Activated T-helper 17 cell treated with anti-CD3 and anti-CD28 coated beads, Interleukin-2, amount 50 U/mL, for 72 hours (primary cell): Measurements from ENCODE around the gene LAX1. TPM values are rescaled to one million over a fixed set of nuclear protein-coding genes. Genes with fewer than 3 reads are reported as not detected.
A peak's percentile ranks its signal among the peaks of the same experiment; 100 is the strongest.
"Not testable (repeated sequence)": the region's sequence is repeated elsewhere in the genome, so short reads cannot be mapped to it uniquely, and the experiment has no call there.

ENCODE experiments used
- ATAC-seq: fragments of 150-1000 bp; cut with Tn5 transposase; replicated peaks from 2 replicates; pipeline ENCODE4 v1.10.0; 2021; ENCODE audit warnings: mild to moderate bottlenecking, moderate library complexity
- H3K27ac Mint-ChIP-seq: one replicate; pipeline ENCODE4 v1.8.0; 2022; ENCODE audit warnings: mixed read lengths
- H3K27me3 Mint-ChIP-seq: one replicate; pipeline ENCODE4 v1.8.0; 2022; ENCODE audit warnings: mixed read lengths
- H3K36me3 Mint-ChIP-seq: one replicate; pipeline ENCODE4 v1.8.0; 2022; ENCODE audit warnings: low read depth, mild to moderate bottlenecking, mixed read lengths
- H3K4me1 Mint-ChIP-seq: one replicate; pipeline ENCODE4 v1.8.0; 2022; ENCODE audit warnings: mixed read lengths
- H3K4me3 Mint-ChIP-seq: one replicate; pipeline ENCODE4 v1.8.0; 2022; ENCODE audit warnings: mild to moderate bottlenecking, mixed read lengths
- H3K9me3 Mint-ChIP-seq: one replicate; pipeline ENCODE4 v1.8.0; 2022; ENCODE audit warnings: mixed read lengths
- total RNA-seq, 2 donors: library from RNA; stranded (reverse); gene quantifications; one replicate each; pipeline ENCODE4 v1.2.3, GENCODE V29; 2022

LAX1 gene
- total RNA-seq, 2 donors from 2014 or later = 17.2 to 26.9 TPM

DNA sequence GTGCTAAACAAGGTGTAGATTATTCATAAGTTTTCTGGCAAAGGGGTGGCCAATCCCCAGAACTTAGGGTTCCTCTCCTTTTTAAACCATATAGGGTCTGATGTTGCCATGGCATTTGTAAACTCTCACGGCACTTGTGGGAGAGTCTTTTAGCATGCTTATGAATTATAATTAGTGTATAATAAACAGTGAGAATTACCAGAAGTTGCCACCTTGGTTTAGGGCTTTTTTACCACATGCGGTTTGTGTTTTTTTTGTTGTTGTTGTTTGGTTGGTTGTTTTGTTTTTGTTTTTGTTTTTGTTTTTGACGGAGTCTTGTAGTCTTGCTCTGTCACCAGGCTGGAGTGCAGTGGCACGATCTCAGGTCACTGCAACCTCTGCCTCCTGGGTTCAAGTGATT lies 8.9 kb upstream of the LAX1 start:
- Mint-ChIP-seq H3K4me3 (peak overlapping the region; percentile 25), H3K27ac (peak overlapping the region; percentile 63), H3K36me3 (no peaks in the 10 kb centered on the region), H3K4me1 (peaks cover 21% of the 10 kb centered on the region), H3K27me3 (no peaks in the 10 kb centered on the region), H3K9me3 (no peaks in the 10 kb centered on the region)
- no peak for ATAC-seq

- H3K27me3 Mint-ChIP-seq, H3K36me3 Mint-ChIP-seq, H3K9me3 Mint-ChIP-seq, ATAC-seq, H3K27ac Mint-ChIP-seq, H3K4me3 Mint-ChIP-seq: not testable (repeated sequence)
- H3K4me1 Mint-ChIP-seq = peaks cover 27% of the 10 kb centered on the region
These were observed 6.2 kb upstream of the LAX1 start for GRCh38 chr1:203758749-203759148.

- no peaks in the 10 kb centered on the region for H3K27me3 Mint-ChIP-seq
- peaks cover 7% of the 10 kb centered on the region for H3K36me3 Mint-ChIP-seq
These were observed 4.5 kb upstream of the LAX1 start for GRCh38 chr1:203760506-203760905.

GRCh38 chr1:203761958-203762357 lies 3.0 kb upstream of the LAX1 start:
- H3K4me3 Mint-ChIP-seq, H3K27ac Mint-ChIP-seq, H3K27me3 Mint-ChIP-seq, ATAC-seq, H3K9me3 Mint-ChIP-seq: not testable (repeated sequence)
- peaks cover 18% of the 10 kb centered on the region for H3K36me3 Mint-ChIP-seq
- H3K4me1 Mint-ChIP-seq = peaks cover 17% of the 10 kb centered on the region

More at GRCh38 chr1:203760506-203760905, 4.5 kb upstream of the LAX1 start:
- Mint-ChIP-seq H3K4me1 (peaks cover 26% of the 10 kb centered on the region), H3K27ac (no peak overlapping the region), H3K4me3 (no peak overlapping the region), H3K9me3 (no peaks in the 10 kb centered on the region)
- no peak for ATAC-seq

GRCh38 chr1:203763505-203763904 lies 1.5 kb upstream of the LAX1 start:
- H3K36me3 Mint-ChIP-seq = peaks cover 30% of the 10 kb centered on the region
- no peaks in the 10 kb centered on the region for H3K9me3 Mint-ChIP-seq
- peaks cover 22% of the 10 kb centered on the region for H3K4me1 Mint-ChIP-seq
- H3K4me3 Mint-ChIP-seq = peak overlapping the region; percentile 89
- no peaks in the 10 kb centered on the region for H3K27me3 Mint-ChIP-seq
- ATAC-seq = no peak
- peak overlapping the region; percentile 97 for H3K27ac Mint-ChIP-seq

DNA sequence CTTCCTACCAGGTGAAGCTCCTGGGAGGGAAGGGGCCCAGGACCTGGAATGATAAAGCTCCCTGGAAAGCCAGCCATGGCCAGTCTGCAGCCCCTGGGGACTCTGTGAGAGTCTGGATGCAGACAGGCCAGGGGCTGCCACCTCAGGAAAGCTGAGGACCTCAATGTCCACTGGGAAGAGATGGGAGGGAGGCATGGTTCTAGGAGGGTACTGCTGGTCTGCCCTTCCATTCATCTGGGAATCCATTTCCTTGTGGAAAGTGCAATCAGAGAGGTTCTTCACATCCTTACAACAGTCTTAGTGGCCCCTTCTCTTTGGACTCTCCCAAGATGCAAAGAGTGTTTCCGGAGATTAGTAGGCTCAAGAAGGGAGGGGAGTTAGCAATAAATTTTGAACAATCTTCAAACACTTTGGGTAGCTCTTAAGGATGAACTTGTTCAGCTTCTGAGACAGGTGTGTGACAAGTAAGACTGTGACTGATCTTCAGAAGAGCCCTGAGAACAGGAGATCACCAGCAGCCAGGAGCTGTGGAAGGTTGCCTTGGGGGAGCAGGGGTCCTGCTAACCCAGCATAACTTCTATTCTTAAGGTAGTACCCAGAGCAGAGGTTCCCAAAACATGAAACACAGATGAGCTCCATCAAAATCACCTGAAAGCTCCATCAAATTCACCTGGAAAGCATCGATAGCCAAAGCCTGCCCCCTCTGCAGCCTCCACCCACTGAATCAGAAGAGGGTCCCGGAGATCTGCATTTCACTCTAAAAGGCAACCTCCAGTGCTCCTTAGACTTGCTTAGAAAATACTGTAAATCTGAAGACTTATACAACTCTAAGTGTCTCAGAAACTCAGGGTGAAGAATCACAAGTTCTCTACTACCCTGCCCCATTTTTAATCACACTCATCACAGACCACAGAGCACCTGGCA lies 616 bp upstream of the LAX1 start:
- peaks cover 25% of the 10 kb centered on the region for H3K4me1 Mint-ChIP-seq
- ATAC-seq = no peak
- H3K27ac Mint-ChIP-seq = peak overlapping the region; percentile 97
- no peaks in the 10 kb centered on the region for H3K9me3 Mint-ChIP-seq
- H3K36me3 Mint-ChIP-seq = peaks cover 38% of the 10 kb centered on the region
- no peaks in the 10 kb centered on the region for H3K27me3 Mint-ChIP-seq
- peak overlapping the region; percentile 89 for H3K4me3 Mint-ChIP-seq

DNA sequence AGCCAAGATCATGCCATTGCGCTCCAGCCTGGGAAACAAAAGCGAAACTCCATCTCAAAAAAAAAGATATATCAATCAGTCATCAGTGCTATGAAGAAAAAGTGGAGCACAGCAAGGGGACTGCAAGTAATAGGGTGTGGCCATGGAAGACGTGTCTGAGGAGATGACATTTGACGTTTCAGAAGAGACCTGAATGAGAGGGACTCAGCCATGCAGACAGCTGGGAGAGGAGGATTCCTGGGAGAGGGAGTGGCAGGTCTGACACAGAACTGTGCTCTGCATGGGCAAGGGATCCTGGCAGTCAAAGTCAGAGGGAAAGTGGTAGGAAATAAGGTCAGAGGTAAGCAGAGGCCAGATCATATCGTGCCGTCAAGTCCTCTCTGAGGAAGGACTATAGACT lies 3.3 kb downstream of the LAX1 start:
- peaks cover 76% of the 10 kb centered on the region for H3K36me3 Mint-ChIP-seq
- no peaks in the 10 kb centered on the region for H3K27me3 Mint-ChIP-seq
- H3K4me1 Mint-ChIP-seq = peaks cover 26% of the 10 kb centered on the region

DNA sequence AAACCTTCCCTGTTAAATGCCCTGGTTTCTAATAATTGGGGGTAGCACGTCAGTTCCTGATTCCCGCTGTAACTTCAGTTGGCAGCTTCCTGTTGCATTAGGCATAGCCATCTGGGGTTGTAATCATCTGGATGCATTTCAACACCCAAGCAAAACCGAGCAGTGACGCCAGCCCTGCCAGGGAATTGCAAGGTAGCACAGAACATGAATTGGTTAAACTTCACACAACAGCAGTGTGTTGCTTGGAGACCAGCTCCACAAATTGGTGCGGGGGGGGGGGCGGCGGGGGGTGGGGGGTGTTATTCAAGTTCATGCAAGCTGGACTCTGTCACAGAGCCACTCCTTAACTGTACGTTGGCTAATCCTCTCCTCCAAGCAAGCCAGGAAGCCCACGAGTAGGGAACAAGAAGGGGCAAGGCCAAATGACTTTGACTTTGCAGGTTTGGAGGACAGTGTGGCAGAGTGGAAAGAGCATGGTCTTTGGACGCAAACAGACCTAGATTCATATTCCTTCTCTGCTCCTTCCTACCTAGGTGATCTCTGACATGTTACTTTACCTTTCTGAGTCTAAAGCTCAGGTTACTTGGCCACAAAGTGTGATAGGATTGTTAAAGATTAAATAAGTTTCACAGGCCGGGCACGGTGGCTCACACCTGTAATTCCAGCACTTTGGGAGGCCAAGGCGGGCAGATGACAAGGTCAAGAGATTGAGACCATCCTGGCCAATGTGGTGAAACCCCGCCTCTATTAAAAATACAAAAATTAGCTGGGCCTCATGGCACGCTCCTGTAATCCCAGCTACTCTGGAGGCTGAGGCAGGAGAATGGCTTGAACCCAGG lies 4.7 kb downstream of the LAX1 start:
- peak overlapping the region; percentile 89 for H3K4me3 Mint-ChIP-seq
- H3K9me3 Mint-ChIP-seq = no peaks in the 10 kb centered on the region
- H3K36me3 Mint-ChIP-seq = peaks cover 90% of the 10 kb centered on the region
- H3K27me3 Mint-ChIP-seq = no peaks in the 10 kb centered on the region
- H3K4me1 Mint-ChIP-seq = peaks cover 14% of the 10 kb centered on the region
- ATAC-seq = no peak
- H3K27ac Mint-ChIP-seq = peak overlapping the region; percentile 78

More for the DNA sequence above, 3.3 kb downstream of the LAX1 start:
- peak; percentile 15 for ATAC-seq
- Mint-ChIP-seq H3K9me3 (no peaks in the 10 kb centered on the region), H3K27ac (peak overlapping the region; percentile 78), H3K4me3 (peak overlapping the region; percentile 89)

DNA sequence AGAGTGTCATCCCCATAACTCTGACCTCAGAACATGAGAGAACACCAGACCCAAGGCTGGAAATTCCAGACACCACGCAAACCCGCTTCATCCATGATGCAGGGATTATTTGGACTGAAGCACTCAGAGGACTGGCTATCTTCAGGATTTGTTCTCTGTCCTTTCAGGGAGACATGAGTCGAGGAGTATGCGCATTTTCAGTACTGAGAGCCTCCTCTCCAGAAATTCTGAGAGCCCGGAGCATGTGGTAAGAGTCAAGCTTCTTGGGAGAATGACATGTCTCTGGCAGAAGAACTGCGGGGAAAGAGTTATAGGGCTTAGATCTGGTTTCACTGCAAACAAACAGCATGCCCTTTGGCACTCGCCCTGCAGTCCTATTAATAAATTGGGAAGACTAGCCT lies 6.9 kb downstream of the LAX1 start:
- H3K4me3 Mint-ChIP-seq = no peak overlapping the region
- peaks cover 20% of the 10 kb centered on the region for H3K4me1 Mint-ChIP-seq
- H3K27ac Mint-ChIP-seq = no peak overlapping the region
- no peaks in the 10 kb centered on the region for H3K9me3 Mint-ChIP-seq
- H3K36me3 Mint-ChIP-seq = peaks cover 95% of the 10 kb centered on the region
- no peak for ATAC-seq
- H3K27me3 Mint-ChIP-seq = no peaks in the 10 kb centered on the region

- no peaks in the 10 kb centered on the region for H3K9me3 Mint-ChIP-seq
- H3K27me3 Mint-ChIP-seq = no peaks in the 10 kb centered on the region
- H3K4me1 Mint-ChIP-seq = peaks cover 22% of the 10 kb centered on the region
- H3K27ac Mint-ChIP-seq = peak overlapping the region; percentile 28
- peaks cover 95% of the 10 kb centered on the region for H3K36me3 Mint-ChIP-seq
- no peak for ATAC-seq
- H3K4me3 Mint-ChIP-seq = no peak overlapping the region
These were observed 7.9 kb downstream of the LAX1 start for GRCh38 chr1:203772836-203773235.

DNA sequence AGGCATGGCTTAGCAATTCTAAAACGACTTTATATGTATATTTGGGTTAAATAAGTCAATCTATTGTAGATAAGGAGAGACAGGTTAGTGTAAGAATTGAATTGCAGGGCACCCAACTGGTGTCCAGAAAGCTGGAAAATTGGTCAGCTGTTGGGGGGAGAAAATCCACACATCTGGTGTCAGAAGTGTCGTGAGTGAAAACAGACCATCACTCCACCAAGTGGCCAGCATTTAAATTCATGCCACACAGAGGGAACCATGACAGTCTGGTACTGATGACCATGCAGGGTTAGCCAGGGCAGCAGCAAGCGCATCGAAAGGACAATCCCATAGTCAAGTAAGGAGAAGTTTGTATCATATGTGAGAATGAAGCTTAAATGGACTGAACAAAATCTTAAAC lies 11.7 kb downstream of the LAX1 start:
- Mint-ChIP-seq H3K4me3 (no peak overlapping the region), H3K4me1 (peaks cover 9% of the 10 kb centered on the region), H3K9me3 (no peaks in the 10 kb centered on the region), H3K36me3 (peaks cover 58% of the 10 kb centered on the region), H3K27me3 (no peaks in the 10 kb centered on the region), H3K27ac (peak overlapping the region; percentile 42)
- ATAC-seq = no peak

GRCh38 chr1:203777596-203777995 lies 12.6 kb downstream of the LAX1 start:
- peaks cover 49% of the 10 kb centered on the region for H3K36me3 Mint-ChIP-seq
- ATAC-seq = no peak
- H3K4me3 Mint-ChIP-seq = no peak overlapping the region
- peak overlapping the region; percentile 42 for H3K27ac Mint-ChIP-seq
- no peaks in the 10 kb centered on the region for H3K9me3 Mint-ChIP-seq
- H3K4me1 Mint-ChIP-seq = peaks cover 9% of the 10 kb centered on the region
- H3K27me3 Mint-ChIP-seq = no peaks in the 10 kb centered on the region

GRCh38 chr1:203778146-203778545 lies 13.2 kb downstream of the LAX1 start:
- H3K27ac Mint-ChIP-seq = no peak overlapping the region
- ATAC-seq = no peak
- peaks cover 43% of the 10 kb centered on the region for H3K36me3 Mint-ChIP-seq
- H3K27me3 Mint-ChIP-seq = no peaks in the 10 kb centered on the region
- peaks cover 9% of the 10 kb centered on the region for H3K4me1 Mint-ChIP-seq
- no peaks in the 10 kb centered on the region for H3K9me3 Mint-ChIP-seq
- H3K4me3 Mint-ChIP-seq = no peak overlapping the region

DNA sequence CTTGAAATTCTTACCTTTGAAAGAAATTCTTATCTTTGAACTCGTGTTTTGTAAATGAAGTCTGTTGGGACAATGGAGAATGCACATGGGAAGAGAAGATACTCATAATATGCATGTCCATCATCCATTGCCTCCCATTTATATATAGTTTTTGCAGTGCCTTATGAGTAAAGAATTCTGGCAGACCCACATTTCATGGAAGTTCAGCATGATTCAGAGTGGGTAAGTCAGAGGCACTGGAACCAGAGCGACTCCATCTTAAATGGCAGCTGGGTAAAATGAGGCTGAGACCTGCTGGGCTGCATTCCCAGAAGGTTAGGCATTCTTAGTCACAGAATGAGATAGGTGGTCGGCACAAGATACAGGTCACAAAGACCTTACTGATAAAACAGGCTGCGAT lies 13.8 kb downstream of the LAX1 start:
- Mint-ChIP-seq H3K4me1 (peaks cover 9% of the 10 kb centered on the region), H3K4me3 (no peak overlapping the region), H3K27ac (no peak overlapping the region), H3K36me3 (peaks cover 37% of the 10 kb centered on the region), H3K9me3 (no peaks in the 10 kb centered on the region), H3K27me3 (no peaks in the 10 kb centered on the region)
- ATAC-seq = no peak
